C1 segment of cervical spinal cord (tissue), 14 donors: Measurements from ENCODE around the gene MOK.

ENCODE experiments used
- DNase-seq, 14 donors: peaks; one replicate each; lab custom pipeline; 2025; lab: John Stamatoyannopoulos, UW

Gene MOK

DNA sequence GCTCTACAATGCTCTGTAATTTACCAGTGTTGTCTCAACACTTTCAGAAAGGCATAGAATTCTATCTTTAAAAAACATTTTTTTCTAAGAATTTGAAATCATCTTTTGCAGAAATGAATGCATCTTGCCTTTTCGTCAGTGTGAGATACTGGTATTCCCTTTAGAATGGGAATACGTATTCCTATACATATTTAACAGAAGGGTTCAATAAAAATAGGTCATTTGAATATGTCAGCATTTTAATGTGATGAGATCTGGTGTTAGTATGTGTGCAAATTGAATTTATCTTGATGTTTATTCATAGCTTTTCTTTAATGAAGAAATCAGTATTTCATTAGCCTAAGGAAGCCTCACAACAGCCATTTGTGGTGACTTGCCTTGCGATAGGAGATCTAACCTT, 121.1 kb downstream of the MOK start:
- no peak for DNase-seq

DNA sequence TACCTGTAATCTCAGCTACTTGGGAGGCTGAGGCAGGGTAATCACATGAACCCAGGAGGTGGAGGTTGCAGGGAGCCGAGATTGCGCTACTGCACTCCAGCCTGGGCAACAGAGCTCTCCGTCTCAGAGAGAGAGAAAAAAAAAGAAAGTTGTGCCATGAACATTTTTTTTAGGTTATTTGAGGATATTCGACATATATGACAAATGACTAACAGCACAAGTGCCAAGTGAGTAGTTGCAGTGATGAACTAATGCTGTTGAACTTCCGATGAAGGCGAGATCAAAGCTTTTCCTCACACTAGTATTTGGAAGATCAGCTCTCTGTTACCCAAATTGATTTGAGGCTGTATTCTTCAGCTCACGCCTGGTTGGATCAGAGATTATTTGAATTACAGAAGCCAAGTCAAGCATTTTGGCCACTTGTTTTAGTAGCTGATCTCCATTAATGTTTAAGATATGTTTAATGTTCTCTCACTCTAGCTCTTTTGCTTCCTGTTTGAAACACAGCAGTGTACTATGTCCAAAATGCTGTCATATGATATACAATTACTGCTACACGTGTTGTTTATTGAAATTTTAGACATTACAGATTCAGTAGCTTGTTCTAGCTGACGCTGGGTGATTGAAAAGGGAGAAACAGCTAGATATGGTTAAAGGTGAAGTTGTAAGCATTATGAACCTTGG, 121.9 kb downstream of the MOK start:
- no peak for DNase-seq

DNA sequence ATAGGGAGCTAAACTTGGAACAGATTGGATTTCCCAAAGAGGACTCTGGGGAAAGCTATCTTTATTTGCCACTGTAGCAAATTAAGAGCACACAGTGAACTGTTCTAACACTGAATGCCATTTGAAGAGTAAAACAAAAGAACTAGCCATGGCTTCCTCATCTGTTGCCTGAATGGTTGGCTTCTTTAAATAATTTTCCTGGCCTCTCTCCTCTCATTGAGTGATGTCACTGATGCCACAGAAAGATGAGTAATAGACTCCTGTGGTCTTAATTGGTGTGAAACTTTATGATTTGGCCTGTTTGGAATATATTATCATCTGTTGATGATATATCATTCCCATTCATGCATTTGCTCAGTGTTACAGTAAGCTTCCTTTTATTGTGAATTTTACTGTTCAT, 122.8 kb downstream of the MOK start:
- DNase-seq, result no peak

DNA sequence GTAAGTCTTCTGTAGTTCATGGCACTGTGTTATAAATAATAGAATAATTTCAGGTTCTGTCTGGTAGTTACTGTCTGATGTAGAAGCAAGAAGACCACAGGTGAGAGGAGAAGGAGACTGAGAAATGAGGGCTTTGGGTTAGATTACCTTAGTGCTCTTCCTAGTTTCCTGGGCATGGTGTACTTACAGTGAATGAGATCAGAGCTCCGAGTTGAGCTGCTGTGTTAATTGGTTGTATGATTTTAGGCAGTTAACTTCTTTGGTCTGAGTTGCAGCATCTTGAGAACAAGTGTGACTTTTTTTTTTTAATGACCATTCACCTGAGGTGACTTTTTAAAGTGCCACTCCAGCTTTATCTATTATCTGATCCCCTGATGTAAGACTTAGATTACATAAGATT, 123.8 kb downstream of the MOK start:
- DNase-seq, result no peak

DNA sequence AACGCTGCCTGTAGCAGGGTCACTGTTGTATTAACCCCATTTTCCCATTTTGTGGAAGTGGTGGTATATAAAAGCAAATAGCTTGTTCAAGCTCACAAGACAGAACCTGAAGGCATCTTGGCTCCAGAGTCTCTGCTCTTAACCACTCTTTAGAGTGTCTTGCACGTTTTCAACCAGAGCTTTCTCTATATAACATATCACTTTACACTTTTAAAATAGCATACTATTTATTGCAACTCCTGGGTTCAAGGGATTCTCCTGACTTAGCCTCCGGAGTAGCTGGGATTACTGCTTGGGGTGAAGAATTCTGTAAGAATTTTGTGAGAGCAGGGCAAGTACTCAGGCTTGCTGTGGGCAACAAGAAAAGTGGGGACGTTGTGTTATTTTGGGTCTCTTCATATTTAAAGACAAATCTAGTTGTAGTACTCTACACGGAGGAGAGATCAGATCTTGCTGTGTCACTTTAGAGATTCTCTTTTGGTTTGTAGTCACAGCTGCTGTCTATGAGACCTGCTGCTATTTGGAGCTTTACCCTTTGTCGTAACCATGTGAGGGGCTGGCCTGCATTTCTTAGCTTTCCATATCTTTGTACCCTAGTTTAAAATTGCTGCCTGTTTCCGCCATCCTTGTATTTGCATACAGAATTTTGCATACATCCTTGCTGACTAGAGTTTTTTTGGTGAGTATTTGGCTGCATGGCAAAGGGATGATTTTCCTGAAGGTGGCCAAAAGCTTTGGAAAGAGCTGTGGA, 124.5 kb downstream of the MOK start:
- no peak for DNase-seq
